Measurements from ENCODE around the gene VANGL1. TPM values are rescaled to one million over a fixed set of nuclear protein-coding genes. Genes with fewer than 3 reads are reported as not detected.

Gene VANGL1
- total and polyA plus RNA-seq, 2 of the 8 experiments (the other 6 are each of a cell fraction or from before 2014, with no cell fraction given), result 9.4 to 13.4 TPM

GRCh38 chr1:115725600-115725999 is 83.8 kb downstream of the VANGL1 start:
- Histone ChIP-seq H4K91ac (replicated peaks; ENCODE audit: insufficient read length, low read length) (no peak overlapping the region), H2BK12ac (ENCODE audit: low read depth, low read length) (no peak overlapping the region), H2BK20ac (ENCODE audit: low read length) (no peak overlapping the region), H2BK15ac (ENCODE audit: low read length) (no peak overlapping the region), H4K5ac (ENCODE audit: insufficient read length, low read depth, low read length) (no peak overlapping the region), H4K20me1 (replicated peaks in 1 of 2; ENCODE audit: control insufficient read depth in 1 of 2, insufficient read depth in 2 of 2, low read length in 2 of 2) (no peaks in the 10 kb centered on the region), H2AFZ (ENCODE audit: low read length) (no peak overlapping the region), H3K4ac (replicated peaks; ENCODE audit: insufficient read length, low read depth, low read length) (no peak overlapping the region), H3K14ac (ENCODE audit: insufficient read length) (no peak overlapping the region), H2BK5ac (ENCODE audit: low read depth, low read length) (no peak overlapping the region), H3K4me3 (ENCODE audit: extremely low read depth in 1 of 4, insufficient read depth in 2 of 4, low read depth in 3 of 4, low read length in 4 of 4) (no peak overlapping the region), H3K4me2 (ENCODE audit: insufficient read depth in 1 of 2, low read depth in 2 of 2, low read length in 2 of 2) (no peak overlapping the region), H4K8ac (ENCODE audit: extremely low read depth, insufficient read depth, low read length) (no peak overlapping the region), H2AK5ac (ENCODE audit: low read depth, low read length) (no peak overlapping the region), H3K27ac (ENCODE audit: low read depth, low read length) (no peak overlapping the region), H3K56ac (replicated peaks; ENCODE audit: insufficient read length, low read depth, low read length) (no peak overlapping the region), H3K9ac (replicated peaks in 1 of 4; ENCODE audit: extremely low read depth in 1 of 4, low read depth in 3 of 4, low read length in 3 of 4) (no peak overlapping the region), H3K23ac (ENCODE audit: insufficient read length) (no peak overlapping the region), H3K18ac (ENCODE audit: extremely low read depth, low read length) (no peak overlapping the region), H2BK120ac (replicated peaks; ENCODE audit: low read depth, low read length) (no peak overlapping the region), H3K36me3 (ENCODE audit: control insufficient read depth in 2 of 4, insufficient read depth in 4 of 4, low read length in 3 of 4) (no peaks in the 10 kb centered on the region), H3K23me2 (ENCODE audit: low read depth, low read length) (no peaks in the 10 kb centered on the region), H3K27me3 (replicated peaks in 1 of 4; ENCODE audit: control insufficient read depth in 3 of 4, extremely low read depth in 1 of 4, insufficient read depth in 3 of 4, low read length in 3 of 4) (no peaks in the 10 kb centered on the region), H3K9me3 (ENCODE audit: insufficient read depth in 2 of 2, low read depth in 1 of 2, low read length in 1 of 2) (no peaks in the 10 kb centered on the region), H3K79me1 (ENCODE audit: low read depth, low read length) (no peaks in the 10 kb centered on the region), H3K79me2 (ENCODE audit: control insufficient read depth in 1 of 2, insufficient read depth in 2 of 2, low read length in 2 of 2) (no peaks in the 10 kb centered on the region), H3K4me1 (replicated peaks in 1 of 4; ENCODE audit: control insufficient read depth in 3 of 4, insufficient read depth in 4 of 4, low read length in 3 of 4) (no peaks in the 10 kb centered on the region)
- 85% methylated on average over 2 of the region's 2 CpGs; no CpG with 5 or more reads in 1 of the 2 experiments for WGBS, 2 experiments (ENCODE audit: extremely low coverage in 1 of 2, insufficient coverage in 1 of 2, insufficient read length in 1 of 2, insufficient replicate concordance in 2 of 2, low coverage in 1 of 2, low lambda C conversion rate in 2 of 2, missing lambda C conversion rate in 1 of 2)
- ChIA-PET CTCF (ENCODE audit: partially characterized antibody) (interaction anchor here (1.3 to 2.5 kb wide), 8 partner anchors 8 to 47 kb away, joined by 3 to 9 read pairs (median 8); no protein-coding TSS in a partner anchor), POLR2A (ENCODE audit: partially characterized antibody) (no interaction called here)
- TF ChIP-seq CTCF (IDR thresholded peaks at IDR 0.05; ENCODE audit: control extremely low read depth in 1 of 3, insufficient read depth in 1 of 3, low read depth in 1 of 3, low read length in 3 of 3) (no peak), SIRT6 (IDR thresholded peaks at IDR 0.05; ENCODE audit: low read length) (no peak), KDM4A (IDR thresholded peaks at IDR 0.05; ENCODE audit: low read depth, low read length, severe bottlenecking) (no peak)
- FAIRE-seq (no peak), DNase-seq (ENCODE audit: low read depth in 1 of 2, low spot score in 2 of 2) (no peak)

Measured in H1 (cell line).